Endometrial microvascular endothelial cells (primary cell): ENCODE data around the gene AKAP13. TPM values are rescaled to one million over a fixed set of nuclear protein-coding genes. Genes with fewer than 3 reads are reported as not detected.
"Not testable (repeated sequence)": the region's sequence is repeated elsewhere in the genome, so short reads cannot be mapped to it uniquely, and the experiment has no call there.

Source experiments
- in situ Hi-C: cut with HindIII; loops from 2 replicates; pipeline ENCODE4 v1.10.0; 2017; ENCODE audit warnings: low sequenced_read_pairs, low pct_unique_long_range_greater_than_20kb; ENCODE audit errors: inconsistent ontology term
- total RNA-seq: library from RNA; depleted of rRNA; stranded (reverse); fragments of >200 nt; gene quantifications from one replicate; pipeline ENCODE4 v1.2.3, GENCODE V29; 2015; ENCODE audit errors: inconsistent ontology term

AKAP13 gene
- total RNA-seq, 1 donor from 2014 or later: 27.7 TPM

DNA sequence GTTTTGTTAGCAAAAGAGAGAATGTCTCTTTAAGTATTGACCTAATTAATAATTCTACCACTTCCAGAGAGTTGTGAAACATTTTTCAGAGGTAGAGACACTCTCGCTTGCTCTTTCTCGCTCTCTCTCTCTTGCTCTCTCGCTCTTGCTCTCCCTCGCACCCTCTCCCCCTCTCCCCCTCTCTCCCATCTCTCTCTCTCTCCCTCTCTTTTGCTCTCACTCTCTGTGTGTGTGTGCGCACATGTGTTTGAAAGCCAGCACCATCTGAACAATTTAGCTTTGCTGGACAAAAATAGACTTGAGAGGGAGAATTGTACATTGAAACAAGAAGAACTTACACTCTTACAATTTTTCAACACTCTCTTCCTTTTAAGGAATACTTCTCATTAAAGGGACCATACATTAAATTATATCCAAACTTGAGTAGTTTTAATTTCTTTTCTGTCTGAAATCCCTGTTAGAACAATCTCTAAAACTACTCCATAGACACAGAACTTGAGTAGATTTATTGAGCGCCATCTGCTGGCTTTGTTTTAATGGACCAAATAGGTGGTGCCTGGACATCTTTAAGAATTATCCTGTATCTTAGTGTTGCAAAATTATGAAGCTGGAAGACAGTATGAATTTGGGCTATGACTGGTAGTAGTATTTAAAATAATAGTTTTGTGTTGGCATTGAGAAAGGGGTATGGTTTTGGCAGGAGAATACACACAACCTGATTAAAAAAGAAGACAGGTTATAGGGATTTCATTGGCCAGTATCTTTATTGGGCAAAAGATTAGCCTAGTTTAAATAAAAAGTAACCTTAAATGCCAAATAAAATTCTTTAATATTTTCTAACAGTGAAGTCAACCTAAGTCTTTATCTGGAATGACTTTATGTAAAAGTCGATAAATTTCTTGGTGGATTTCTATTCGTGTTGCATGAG, 124.6 kb downstream of the AKAP13 start:
- in situ Hi-C loops: no loop called here

GRCh38 chr15:85507114-85507513, 126.7 kb downstream of the AKAP13 start:
- in situ Hi-C loops: no loop called here

GRCh38 chr15:85509973-85510372, 129.6 kb downstream of the AKAP13 start:
- in situ Hi-C loops: no loop called here

- in situ Hi-C loops: no loop called here
Measured at GRCh38 chr15:85514413-85514812, 134.0 kb downstream of the AKAP13 start.

DNA sequence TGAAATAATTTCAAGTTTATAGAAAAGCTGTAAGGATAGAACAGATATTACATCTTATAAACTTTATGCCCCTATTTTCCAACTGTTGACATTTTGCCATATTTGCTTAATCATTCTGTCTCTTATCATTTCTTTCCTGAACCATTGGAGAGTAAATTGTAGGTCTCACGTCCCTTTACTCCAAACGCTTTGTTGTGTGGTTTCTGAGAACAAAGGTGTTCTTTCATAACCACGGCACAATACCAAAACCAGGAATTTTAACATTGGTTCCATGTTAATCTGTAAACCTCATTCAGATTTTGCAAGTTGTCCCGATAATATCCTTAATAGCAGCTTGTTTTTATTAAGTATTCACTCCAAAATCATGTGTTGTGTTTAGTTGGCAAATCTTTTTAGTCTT, 134.8 kb downstream of the AKAP13 start:
- in situ Hi-C loops: no loop called here

GRCh38 chr15:85517086-85517485, 136.7 kb downstream of the AKAP13 start:
- in situ Hi-C loops: no loop called here

- in situ Hi-C loops: no loop called here
Measured at GRCh38 chr15:85518979-85519761, 138.8 kb downstream of the AKAP13 start.

- in situ Hi-C loops: no loop called here
Measured at GRCh38 chr15:85520650-85521049, 140.2 kb downstream of the AKAP13 start.

DNA sequence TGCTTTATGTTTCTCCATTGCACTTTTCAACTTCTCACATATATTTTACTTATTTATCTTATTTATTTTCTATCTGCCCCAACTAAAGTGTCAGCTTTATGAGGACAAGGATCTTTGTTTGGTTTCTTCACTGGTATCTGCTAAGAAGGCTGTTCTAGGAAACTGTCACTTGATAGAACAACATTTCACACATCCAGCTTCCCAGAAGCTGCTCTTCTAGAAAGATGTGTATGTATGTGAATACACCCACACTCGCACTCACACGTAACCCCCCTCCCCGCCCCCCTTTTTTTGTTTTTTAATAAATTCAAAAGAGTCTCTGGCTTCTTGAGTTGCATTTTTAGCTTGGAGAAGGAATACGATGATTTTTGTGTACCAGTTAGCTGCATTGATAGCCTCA, 143.1 kb downstream of the AKAP13 start:
- in situ Hi-C loops: no loop called here

- in situ Hi-C loops: no loop called here
Measured at GRCh38 chr15:85525755-85526154, 145.4 kb downstream of the AKAP13 start.

GRCh38 chr15:85527895-85528294, 147.5 kb downstream of the AKAP13 start:
- in situ Hi-C loops: no loop called here

GRCh38 chr15:85530079-85530478, 149.7 kb downstream of the AKAP13 start:
- in situ Hi-C loops: no loop called here

GRCh38 chr15:85531083-85531482, 150.7 kb downstream of the AKAP13 start:
- in situ Hi-C loops: no loop called here

DNA sequence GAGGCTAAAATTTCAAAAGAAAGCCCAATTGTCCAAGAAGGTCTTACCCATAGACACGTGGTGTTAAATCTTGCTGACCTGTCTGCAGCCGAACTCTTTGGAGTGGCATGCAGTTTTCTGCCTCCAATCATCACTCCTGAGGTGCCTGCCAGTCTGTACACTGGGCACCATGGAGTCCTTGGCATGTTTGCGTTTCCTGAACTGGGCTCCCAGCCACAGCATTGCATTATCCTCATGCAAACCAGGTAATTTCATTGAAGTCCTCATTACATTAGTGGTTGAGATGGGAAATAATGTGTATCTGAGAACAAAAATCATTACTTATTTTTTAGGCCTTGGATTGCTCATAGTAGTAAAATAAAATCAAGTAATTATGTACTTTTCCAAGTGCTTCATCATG, 152.3 kb downstream of the AKAP13 start:
- in situ Hi-C loops: no loop called here

- in situ Hi-C loops: no loop called here
Measured at GRCh38 chr15:85534031-85534430, 153.6 kb downstream of the AKAP13 start.

DNA sequence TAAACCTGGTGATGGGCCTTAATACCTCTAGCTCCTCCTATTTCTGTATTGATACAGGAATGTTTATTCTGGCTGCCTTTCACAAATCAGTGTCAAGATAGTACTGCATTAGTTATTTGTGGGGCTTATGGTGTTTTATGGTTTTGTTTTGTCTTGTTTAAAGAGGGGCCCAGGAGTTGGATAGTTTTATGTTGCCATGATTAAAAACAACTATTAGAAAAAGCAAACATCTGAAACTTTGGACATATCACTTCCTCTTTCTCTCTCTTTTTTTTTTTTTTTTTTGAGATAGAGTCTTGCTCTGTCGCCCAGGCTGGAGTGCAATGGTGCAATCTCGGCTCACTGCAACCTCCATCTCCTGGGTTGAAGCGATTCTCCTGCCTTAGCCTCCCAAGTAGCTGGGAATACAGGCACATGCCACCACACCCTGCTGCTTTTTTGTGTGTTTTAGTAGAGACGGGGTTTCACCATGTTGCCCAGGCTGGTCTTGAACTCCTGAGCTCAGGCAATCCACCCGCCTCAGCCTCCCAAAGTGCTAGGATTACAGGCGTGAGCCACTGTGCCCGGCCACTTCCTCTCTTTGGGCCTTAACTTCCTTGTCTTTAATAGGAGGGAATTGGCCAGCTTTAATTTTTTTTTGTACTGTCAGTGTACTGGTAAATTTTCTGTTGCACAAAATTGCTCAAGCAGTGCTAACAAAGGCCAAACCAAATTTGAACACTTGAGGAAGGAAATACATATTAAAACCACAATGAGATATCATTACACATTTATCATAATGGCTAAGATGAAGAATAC, 155.3 kb downstream of the AKAP13 start:
- in situ Hi-C loops: not testable (repeated sequence)

- in situ Hi-C loops: no loop called here
Measured at GRCh38 chr15:85536341-85536740, 155.9 kb downstream of the AKAP13 start.

DNA sequence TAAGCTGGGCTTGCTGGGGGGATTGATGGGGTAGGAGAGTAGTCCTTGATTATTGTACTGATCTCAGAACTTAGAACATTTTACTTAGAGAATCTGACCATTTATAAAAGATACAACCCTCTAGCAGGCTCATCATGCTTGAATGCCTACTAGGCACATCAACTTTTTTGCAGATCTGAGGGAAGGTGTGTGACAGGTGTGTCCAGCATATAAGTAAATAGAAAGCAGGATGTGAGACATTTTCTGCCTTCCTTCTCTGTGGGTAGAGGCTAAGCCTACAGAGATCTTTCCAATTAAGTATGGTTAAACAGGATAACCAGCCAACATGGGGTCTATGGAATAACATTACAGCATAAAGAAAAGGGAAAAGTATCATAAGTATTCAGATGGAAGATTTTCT, 159.1 kb downstream of the AKAP13 start:
- in situ Hi-C loops: no loop called here

DNA sequence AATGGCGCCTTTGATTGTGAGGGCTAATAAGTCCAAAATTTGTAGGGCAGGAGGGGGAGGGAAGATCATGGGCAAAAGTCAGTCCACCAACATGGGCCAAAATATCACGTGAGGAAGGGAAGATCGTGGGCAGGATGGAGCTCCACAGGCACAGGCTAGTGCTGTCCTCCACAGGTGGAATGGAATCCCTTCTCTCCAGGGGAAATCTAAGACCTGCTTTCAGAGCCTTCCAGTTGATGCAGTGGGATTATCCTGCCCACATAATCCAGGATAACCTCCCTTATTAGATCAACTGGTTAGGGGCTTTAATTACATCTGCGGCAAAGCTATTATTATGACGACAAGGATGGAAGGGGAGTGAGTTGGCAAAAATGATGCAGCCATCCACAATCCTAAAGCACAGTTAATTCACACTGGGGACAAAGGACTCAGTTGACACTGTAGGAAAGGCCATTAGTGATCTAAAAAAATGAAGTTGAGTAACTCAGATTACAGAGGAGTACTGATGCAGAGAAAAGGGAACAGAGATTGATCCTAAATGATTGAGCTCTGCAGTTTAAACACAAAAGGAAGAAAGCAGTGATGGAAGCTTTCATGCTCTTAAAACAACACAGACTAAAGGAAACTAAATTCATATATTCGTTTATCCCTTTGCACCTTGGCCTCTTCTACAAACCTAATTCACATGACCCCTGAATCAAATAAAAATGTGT, 159.8 kb downstream of the AKAP13 start:
- in situ Hi-C loops: no loop called here
